HL-60 (cell line): ENCODE data around the gene PCP4.

Source experiments
- CTCF ChIP-seq: IDR thresholded peaks from one replicate; pipeline ENCODE4 v1.5.1; 2011; ENCODE audit warnings: low read length, control low read depth, inconsistent platforms; ENCODE audit not compliant: insufficient read depth
- POLR2AphosphoS5 ChIP-seq: IDR thresholded peaks from 2 replicates; pipeline ENCODE4 v1.6.1; 2012; ENCODE audit warnings: low read depth

GRCh38 chr21:39900911-39901310 lies 33.7 kb downstream of the PCP4 start:
- TF ChIP-seq CTCF (no peak), POLR2AphosphoS5 (no peak)
